Measurements from ENCODE around the gene PML.
"Not testable (repeated sequence)": the region's sequence is repeated elsewhere in the genome, so short reads cannot be mapped to it uniquely, and the experiment has no call there.

The PML gene

GRCh38 chr15:74045184-74045583 lies 50.7 kb downstream of the PML start:
- in situ Hi-C loops (cut with HindIII; ENCODE audit: low pct_ligation_motif_present, low pct_unique_long_range_greater_than_20kb, low sequenced_read_pairs) = no loop called here
- no peak for DNase-seq

- in situ Hi-C loops (cut with HindIII; ENCODE audit: low pct_ligation_motif_present, low pct_unique_long_range_greater_than_20kb, low sequenced_read_pairs) = no loop called here
- DNase-seq = no peak
These were observed 51.2 kb downstream of the PML start for GRCh38 chr15:74045636-74046274.

- DNase-seq = no peak
- in situ Hi-C loops (cut with HindIII; ENCODE audit: low pct_ligation_motif_present, low pct_unique_long_range_greater_than_20kb, low sequenced_read_pairs) = no loop called here
These were observed 51.8 kb downstream of the PML start for GRCh38 chr15:74046275-74046674.

- no peak for DNase-seq
- in situ Hi-C loops (cut with HindIII; ENCODE audit: low pct_ligation_motif_present, low pct_unique_long_range_greater_than_20kb, low sequenced_read_pairs) = no loop called here
These were observed 55.6 kb downstream of the PML start for GRCh38 chr15:74050127-74050526.

- DNase-seq = no peak
- in situ Hi-C loops (cut with HindIII; ENCODE audit: low pct_ligation_motif_present, low pct_unique_long_range_greater_than_20kb, low sequenced_read_pairs) = no loop called here
These were observed 56.2 kb downstream of the PML start for GRCh38 chr15:74050556-74051234.

- in situ Hi-C loops (cut with HindIII; ENCODE audit: low pct_ligation_motif_present, low pct_unique_long_range_greater_than_20kb, low sequenced_read_pairs); DNase-seq: not testable (repeated sequence)
These were observed 58.0 kb downstream of the PML start for GRCh38 chr15:74052271-74053260.

GRCh38 chr15:74053517-74053916 lies 59.0 kb downstream of the PML start:
- in situ Hi-C loops (cut with HindIII; ENCODE audit: low pct_ligation_motif_present, low pct_unique_long_range_greater_than_20kb, low sequenced_read_pairs) = no loop called here
- DNase-seq = no peak

- DNase-seq = peak; percentile 52
- in situ Hi-C loops (cut with HindIII; ENCODE audit: low pct_ligation_motif_present, low pct_unique_long_range_greater_than_20kb, low sequenced_read_pairs) = no loop called here
These were observed 59.5 kb downstream of the PML start for GRCh38 chr15:74053941-74054529.

GRCh38 chr15:74055804-74056203 lies 61.3 kb downstream of the PML start:
- in situ Hi-C loops (cut with HindIII; ENCODE audit: low pct_ligation_motif_present, low pct_unique_long_range_greater_than_20kb, low sequenced_read_pairs) = no loop called here
- no peak for DNase-seq

- DNase-seq; in situ Hi-C loops (cut with HindIII; ENCODE audit: low pct_ligation_motif_present, low pct_unique_long_range_greater_than_20kb, low sequenced_read_pairs): not testable (repeated sequence)
These were observed 61.8 kb downstream of the PML start for GRCh38 chr15:74056330-74056729.

- in situ Hi-C loops (cut with HindIII; ENCODE audit: low pct_ligation_motif_present, low pct_unique_long_range_greater_than_20kb, low sequenced_read_pairs); DNase-seq: not testable (repeated sequence)
These were observed 64.7 kb downstream of the PML start for GRCh38 chr15:74059050-74059833.

GRCh38 chr15:74060251-74060650 lies 65.7 kb downstream of the PML start:
- in situ Hi-C loops (cut with HindIII; ENCODE audit: low pct_ligation_motif_present, low pct_unique_long_range_greater_than_20kb, low sequenced_read_pairs) = no loop called here
- DNase-seq = no peak

GRCh38 chr15:74062236-74062635 lies 67.7 kb downstream of the PML start:
- DNase-seq = no peak
- in situ Hi-C loops (cut with HindIII; ENCODE audit: low pct_ligation_motif_present, low pct_unique_long_range_greater_than_20kb, low sequenced_read_pairs) = no loop called here

- in situ Hi-C loops (cut with HindIII; ENCODE audit: low pct_ligation_motif_present, low pct_unique_long_range_greater_than_20kb, low sequenced_read_pairs) = no loop called here
- DNase-seq = no peak
These were observed 68.2 kb downstream of the PML start for GRCh38 chr15:74062671-74063070.

GRCh38 chr15:74063425-74064146 lies 69.1 kb downstream of the PML start:
- DNase-seq; in situ Hi-C loops (cut with HindIII; ENCODE audit: low pct_ligation_motif_present, low pct_unique_long_range_greater_than_20kb, low sequenced_read_pairs): not testable (repeated sequence)

- in situ Hi-C loops (cut with HindIII; ENCODE audit: low pct_ligation_motif_present, low pct_unique_long_range_greater_than_20kb, low sequenced_read_pairs); DNase-seq: not testable (repeated sequence)
These were observed 69.7 kb downstream of the PML start for GRCh38 chr15:74064183-74064582.

- DNase-seq; in situ Hi-C loops (cut with HindIII; ENCODE audit: low pct_ligation_motif_present, low pct_unique_long_range_greater_than_20kb, low sequenced_read_pairs): not testable (repeated sequence)
These were observed 70.3 kb downstream of the PML start for GRCh38 chr15:74064822-74065221.
